ENCODE results near the gene PXMP4.

DNA sequence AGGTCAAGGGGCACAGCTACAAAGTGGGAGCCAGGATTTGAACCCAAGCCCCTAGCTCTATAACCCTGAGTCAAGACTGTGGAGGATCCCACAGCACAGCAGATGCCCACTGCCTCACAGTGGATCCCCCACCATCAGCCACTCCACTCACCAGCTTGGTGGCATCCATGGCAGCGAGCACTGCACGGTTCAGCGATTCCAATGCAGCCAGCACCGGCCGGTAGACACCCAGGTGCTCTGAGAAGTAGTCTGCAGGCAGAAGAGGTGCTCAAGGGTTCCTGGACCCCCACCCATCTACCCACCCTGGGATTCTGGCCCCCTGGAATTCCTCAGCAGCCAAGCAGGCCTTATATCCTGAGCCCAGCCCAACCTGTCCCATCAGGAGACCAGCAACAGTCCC is 50.9 kb downstream of the PXMP4 start:
- TF ChIP-seq, protein P1, sequence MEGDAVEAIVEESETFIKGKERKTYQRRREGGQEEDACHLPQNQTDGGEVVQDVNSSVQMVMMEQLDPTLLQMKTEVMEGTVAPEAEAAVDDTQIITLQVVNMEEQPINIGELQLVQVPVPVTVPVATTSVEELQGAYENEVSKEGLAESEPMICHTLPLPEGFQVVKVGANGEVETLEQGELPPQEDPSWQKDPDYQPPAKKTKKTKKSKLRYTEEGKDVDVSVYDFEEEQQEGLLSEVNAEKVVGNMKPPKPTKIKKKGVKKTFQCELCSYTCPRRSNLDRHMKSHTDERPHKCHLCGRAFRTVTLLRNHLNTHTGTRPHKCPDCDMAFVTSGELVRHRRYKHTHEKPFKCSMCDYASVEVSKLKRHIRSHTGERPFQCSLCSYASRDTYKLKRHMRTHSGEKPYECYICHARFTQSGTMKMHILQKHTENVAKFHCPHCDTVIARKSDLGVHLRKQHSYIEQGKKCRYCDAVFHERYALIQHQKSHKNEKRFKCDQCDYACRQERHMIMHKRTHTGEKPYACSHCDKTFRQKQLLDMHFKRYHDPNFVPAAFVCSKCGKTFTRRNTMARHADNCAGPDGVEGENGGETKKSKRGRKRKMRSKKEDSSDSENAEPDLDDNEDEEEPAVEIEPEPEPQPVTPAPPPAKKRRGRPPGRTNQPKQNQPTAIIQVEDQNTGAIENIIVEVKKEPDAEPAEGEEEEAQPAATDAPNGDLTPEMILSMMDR (IDR thresholded peaks at IDR 0.05): no peak
- TF ChIP-seq POLR2A (IDR thresholded peaks at IDR 0.05): no peak
- TF ChIP-seq POLR2AphosphoS5 (IDR thresholded peaks at IDR 0.05): no peak

Data from sigmoid colon (tissue), 4 donors.